Activated CD8-positive, alpha-beta T cell treated with anti-CD3 and anti-CD28 coated beads, Interleukin-2, amount 10 ng/mL, durations not matched to agents 7 days and 5 days (primary cell): ENCODE results near the gene PDE6A. TPM values are rescaled to one million over a fixed set of nuclear protein-coding genes. Genes with fewer than 3 reads are reported as not detected.
A peak's percentile ranks its signal among the peaks of the same experiment; 100 is the strongest.

Source experiments
- ATAC-seq: fragments of 150-1000 bp; cut with Tn5 transposase; one replicate; pipeline ENCODE4 v1.10.0; 2021; ENCODE audit warnings: moderate library complexity
- CTCF ChIA-PET: fragments of 350-600 bp; sonication (Branson Sonifier 250); formaldehyde crosslinking; loops from one replicate; lab custom pipeline; 2021; ENCODE audit warnings: antibody characterized with exemption; lab: Charles Lee
- POLR2A ChIA-PET: fragments of 350-600 bp; sonication (Branson Sonifier 250); formaldehyde crosslinking; loops from one replicate; lab custom pipeline; 2021; ENCODE audit warnings: antibody characterized with exemption; lab: Charles Lee
- DNase-seq: peaks from one replicate; pipeline ENCODE4 v3.0.0-alpha.2; 2020
- H3K27ac Mint-ChIP-seq: one replicate; pipeline ENCODE4 v1.8.0; 2021; ENCODE audit warnings: mild to moderate bottlenecking, mixed read lengths
- H3K27me3 Mint-ChIP-seq: one replicate; pipeline ENCODE4 v1.8.0; 2021; ENCODE audit warnings: low read depth, mixed read lengths
- H3K36me3 Mint-ChIP-seq: one replicate; pipeline ENCODE4 v1.8.0; 2021; ENCODE audit warnings: low read depth, mixed read lengths
- H3K4me1 Mint-ChIP-seq: one replicate; pipeline ENCODE4 v1.8.0; 2021; ENCODE audit warnings: low read depth, mixed read lengths
- H3K4me3 Mint-ChIP-seq: one replicate; pipeline ENCODE4 v1.8.0; 2021; ENCODE audit warnings: mild to moderate bottlenecking, mixed read lengths
- H3K9me3 Mint-ChIP-seq: one replicate; pipeline ENCODE4 v1.8.0; 2022; ENCODE audit warnings: mixed read lengths; ENCODE audit not compliant: insufficient read depth
- total RNA-seq, 2 experiments: library from RNA; stranded (reverse); gene quantifications; one replicate each; pipeline ENCODE4 v1.2.3, GENCODE V29; 2021

The PDE6A gene
- total RNA-seq, 2 experiments from 2014 or later = not detected

GRCh38 chr5:149840226-149840825 is 104.3 kb downstream of the PDE6A start:
- ChIA-PET POLR2A (no interaction called here), CTCF (interaction anchor here (13.0 kb wide), 1 partner anchor 9 kb away, joined by 163 read pairs; no protein-coding TSS in a partner anchor)
- Mint-ChIP-seq H3K27me3 (no peaks in the 10 kb centered on the region), H3K9me3 (no peaks in the 10 kb centered on the region), H3K4me1 (no peaks in the 10 kb centered on the region), H3K4me3 (no peak overlapping the region), H3K27ac (no peak overlapping the region), H3K36me3 (peaks cover 12% of the 10 kb centered on the region)
- no peak for ATAC-seq
- no peak for DNase-seq

GRCh38 chr5:149839761-149840160 is 104.8 kb downstream of the PDE6A start:
- Mint-ChIP-seq H3K27me3 (no peaks in the 10 kb centered on the region), H3K9me3 (no peaks in the 10 kb centered on the region), H3K27ac (no peak overlapping the region), H3K4me3 (no peak overlapping the region), H3K4me1 (no peaks in the 10 kb centered on the region), H3K36me3 (peaks cover 8% of the 10 kb centered on the region)
- ATAC-seq (no peak), DNase-seq (no peak)
- POLR2A ChIA-PET = no interaction called here
- CTCF ChIA-PET = interaction anchor here (2.8 to 13.0 kb wide), 3 partner anchors 10 to 121 kb away, joined by 20 to 163 read pairs (median 107); partner anchors contain the start of gene SLC26A2

- ChIA-PET CTCF (interaction anchor here (0.6 to 13.0 kb wide), 9 partner anchors 10 to 412 kb away, joined by 3 to 163 read pairs (median 5); partner anchors contain the start of genes HMGXB3, SLC26A2 and TIGD6), POLR2A (no interaction called here)
- H3K27ac Mint-ChIP-seq = no peak overlapping the region
- H3K9me3 Mint-ChIP-seq = no peaks in the 10 kb centered on the region
- no peaks in the 10 kb centered on the region for H3K4me1 Mint-ChIP-seq
- ATAC-seq = no peak
- H3K27me3 Mint-ChIP-seq = no peaks in the 10 kb centered on the region
- peaks cover 8% of the 10 kb centered on the region for H3K36me3 Mint-ChIP-seq
- H3K4me3 Mint-ChIP-seq = no peak overlapping the region
- no peak for DNase-seq
Observed at GRCh38 chr5:149838881-149839739, 105.5 kb downstream of the PDE6A start.

GRCh38 chr5:149837680-149838269 is 106.8 kb downstream of the PDE6A start:
- Mint-ChIP-seq H3K4me1 (no peaks in the 10 kb centered on the region), H3K36me3 (peaks cover 6% of the 10 kb centered on the region), H3K27me3 (no peaks in the 10 kb centered on the region), H3K27ac (no peak overlapping the region), H3K9me3 (no peaks in the 10 kb centered on the region), H3K4me3 (no peak overlapping the region)
- CTCF ChIA-PET = interaction anchor here (0.9 to 13.0 kb wide), 11 partner anchors 9 to 220 kb away, joined by 3 to 163 read pairs (median 4); partner anchors contain the start of genes HMGXB3, SLC26A2 and TIGD6
- no peak for ATAC-seq
- no peak for DNase-seq
- POLR2A ChIA-PET = interaction anchor here (0.9 kb wide), 1 partner anchor 153 kb away, joined by 3 read pairs; no protein-coding TSS in a partner anchor

- ChIA-PET CTCF (interaction anchor here (7.2 to 13.0 kb wide), 3 partner anchors 13 to 155 kb away, joined by 107 to 163 read pairs (median 155); partner anchors contain the start of gene SLC26A2), POLR2A (no interaction called here)
- Mint-ChIP-seq H3K4me1 (peaks cover under 1% of the 10 kb centered on the region), H3K36me3 (peaks cover 6% of the 10 kb centered on the region), H3K4me3 (no peak overlapping the region), H3K27ac (no peak overlapping the region), H3K27me3 (no peaks in the 10 kb centered on the region), H3K9me3 (no peaks in the 10 kb centered on the region)
- DNase-seq (no peak), ATAC-seq (no peak)
Observed at GRCh38 chr5:149836451-149837139, 108.0 kb downstream of the PDE6A start.

GRCh38 chr5:149834246-149834855 is 110.2 kb downstream of the PDE6A start:
- no peaks in the 10 kb centered on the region for H3K9me3 Mint-ChIP-seq
- ChIA-PET CTCF (interaction anchor here (0.6 to 13.0 kb wide), 46 partner anchors 9 to 517 kb away, joined by 3 to 163 read pairs (median 4); partner anchors contain the start of genes HMGXB3, PPARGC1B, SLC26A2 and TIGD6), POLR2A (interaction anchor here (1.2 to 1.4 kb wide), 2 partner anchors 127 to 157 kb away, joined by 3 read pairs; partner anchors contain the start of gene SLC26A2)
- DNase-seq = peak; percentile 73
- peak; percentile 48 for ATAC-seq
- no peak overlapping the region for H3K27ac Mint-ChIP-seq
- peaks cover 6% of the 10 kb centered on the region for H3K36me3 Mint-ChIP-seq
- H3K4me1 Mint-ChIP-seq = peaks cover 5% of the 10 kb centered on the region
- no peak overlapping the region for H3K4me3 Mint-ChIP-seq
- H3K27me3 Mint-ChIP-seq = no peaks in the 10 kb centered on the region

- Mint-ChIP-seq H3K4me3 (no peak overlapping the region), H3K36me3 (peaks cover 8% of the 10 kb centered on the region), H3K27me3 (no peaks in the 10 kb centered on the region), H3K27ac (no peak overlapping the region), H3K4me1 (peaks cover 5% of the 10 kb centered on the region), H3K9me3 (no peaks in the 10 kb centered on the region)
- no peak for ATAC-seq
- CTCF ChIA-PET = interaction anchor here (0.7 to 13.0 kb wide), 29 partner anchors 8 to 518 kb away, joined by 3 to 163 read pairs (median 5); partner anchors contain the start of genes HMGXB3, PPARGC1B, SLC26A2 and TIGD6
- POLR2A ChIA-PET = interaction anchor here (1.4 kb wide), 1 partner anchor 158 kb away, joined by 3 read pairs; no protein-coding TSS in a partner anchor
- DNase-seq = no peak
Observed at GRCh38 chr5:149833116-149833827, 111.3 kb downstream of the PDE6A start.

- no peak overlapping the region for H3K27ac Mint-ChIP-seq
- ATAC-seq = no peak
- H3K9me3 Mint-ChIP-seq = no peaks in the 10 kb centered on the region
- peaks cover 5% of the 10 kb centered on the region for H3K4me1 Mint-ChIP-seq
- POLR2A ChIA-PET = no interaction called here
- CTCF ChIA-PET = interaction anchor here (1.3 to 13.0 kb wide), 8 partner anchors 8 to 176 kb away, joined by 3 to 163 read pairs (median 34); partner anchors contain the start of gene SLC26A2
- no peaks in the 10 kb centered on the region for H3K27me3 Mint-ChIP-seq
- no peak overlapping the region for H3K4me3 Mint-ChIP-seq
- no peak for DNase-seq
- H3K36me3 Mint-ChIP-seq = peaks cover 8% of the 10 kb centered on the region
Observed at GRCh38 chr5:149832636-149833035, 112.0 kb downstream of the PDE6A start.

GRCh38 chr5:149831492-149831891 is 113.1 kb downstream of the PDE6A start:
- peak; percentile 48 for ATAC-seq
- no peaks in the 10 kb centered on the region for H3K9me3 Mint-ChIP-seq

GRCh38 chr5:149830579-149830978 is 114.0 kb downstream of the PDE6A start:
- Mint-ChIP-seq H3K9me3 (no peaks in the 10 kb centered on the region), H3K36me3 (peaks cover 3% of the 10 kb centered on the region), H3K27me3 (no peaks in the 10 kb centered on the region), H3K4me1 (peaks cover 5% of the 10 kb centered on the region), H3K27ac (no peak overlapping the region), H3K4me3 (no peak overlapping the region)
- no peak for ATAC-seq
- POLR2A ChIA-PET = no interaction called here
- CTCF ChIA-PET = interaction anchor here (1.0 to 11.6 kb wide), 13 partner anchors 8 to 206 kb away, joined by 3 to 155 read pairs (median 17); partner anchors contain the start of gene SLC26A2
- no peak for DNase-seq

More at GRCh38 chr5:149831492-149831891, 113.1 kb downstream of the PDE6A start:
- Mint-ChIP-seq H3K4me3 (no peak overlapping the region), H3K27me3 (no peaks in the 10 kb centered on the region), H3K27ac (no peak overlapping the region), H3K4me1 (peaks cover 5% of the 10 kb centered on the region), H3K36me3 (peaks cover 6% of the 10 kb centered on the region)
- ChIA-PET POLR2A (no interaction called here), CTCF (interaction anchor here (1.2 to 11.6 kb wide), 12 partner anchors 15 to 207 kb away, joined by 3 to 155 read pairs (median 5); partner anchors contain the start of gene SLC26A2)
- DNase-seq = peak; percentile 36
